Activated T-cell treated with anti-CD3 and anti-CD28 coated beads, Interleukin-2, amount 50 U/mL, for 72 hours (primary cell): ENCODE measurements around the gene TMPRSS7. TPM values are rescaled to one million over a fixed set of nuclear protein-coding genes. Genes with fewer than 3 reads are reported as not detected.

Experiments
- ATAC-seq, 2 donors: fragments of 150-1000 bp; cut with Tn5 transposase; replicated peaks in 1 of 2; 2 replicates each; pipeline ENCODE4 v1.10.0; 2021; ENCODE audit warnings: moderate library complexity in 2 of 2, mild to moderate bottlenecking in 1 of 2
- DNase-seq, 2 donors: peaks; one replicate each; pipeline ENCODE4 v3.0.0; 2021 to 2022; ENCODE audit warnings: mixed read lengths in 1 of 2
- H3K27ac Mint-ChIP-seq: one replicate; pipeline ENCODE4 v1.8.0; 2022; ENCODE audit warnings: mild to moderate bottlenecking, moderate library complexity, mixed read lengths
- H3K27me3 Mint-ChIP-seq: one replicate; pipeline ENCODE4 v1.8.0; 2022; ENCODE audit warnings: low read depth, mixed read lengths
- H3K36me3 Mint-ChIP-seq, 2 donors: one replicate each; pipeline ENCODE4 v1.8.0; 2022; ENCODE audit warnings: mixed read lengths in 2 of 2, mild to moderate bottlenecking in 1 of 2; ENCODE audit not compliant: insufficient read depth in 2 of 2
- H3K4me1 Mint-ChIP-seq: one replicate; pipeline ENCODE4 v1.8.0; 2022; ENCODE audit warnings: low read depth, mixed read lengths
- H3K4me3 Mint-ChIP-seq, 2 donors: one replicate each; pipeline ENCODE4 v1.8.0; 2022; ENCODE audit warnings: mild to moderate bottlenecking in 2 of 2, mixed read lengths in 2 of 2, moderate library complexity in 2 of 2
- H3K9me3 Mint-ChIP-seq, 2 donors: one replicate each; pipeline ENCODE4 v1.8.0; 2022; ENCODE audit warnings: mixed read lengths in 2 of 2
- total RNA-seq, 2 donors: library from RNA; stranded (reverse); gene quantifications; one replicate each; pipeline ENCODE4 v1.2.3, GENCODE V29; 2022

Gene TMPRSS7
- total RNA-seq, 2 donors from 2014 or later: 0.09 to 0.17 TPM

- DNase-seq: no peak
- H3K4me1 Mint-ChIP-seq: peaks cover 59% of the 10 kb centered on the region
- H3K27ac Mint-ChIP-seq: peak overlapping the region; percentile 30
- ATAC-seq: no peak
- no peak overlapping the region for H3K4me3 Mint-ChIP-seq
- no peaks in the 10 kb centered on the region for H3K9me3 Mint-ChIP-seq
- H3K27me3 Mint-ChIP-seq: no peaks in the 10 kb centered on the region
- no peaks in the 10 kb centered on the region for H3K36me3 Mint-ChIP-seq
Measured at GRCh38 chr3:112003321-112004080, 31.0 kb upstream of the TMPRSS7 start.

- H3K4me3 Mint-ChIP-seq: no peak overlapping the region
- peaks cover 52% of the 10 kb centered on the region for H3K4me1 Mint-ChIP-seq
- no peaks in the 10 kb centered on the region for H3K36me3 Mint-ChIP-seq
- ATAC-seq: no peak
- H3K27ac Mint-ChIP-seq: no peak overlapping the region
- H3K9me3 Mint-ChIP-seq: no peaks in the 10 kb centered on the region
- DNase-seq: no peak
- H3K27me3 Mint-ChIP-seq: no peaks in the 10 kb centered on the region
Measured at GRCh38 chr3:112004187-112004586, 30.3 kb upstream of the TMPRSS7 start.

- ATAC-seq (no peak), DNase-seq (no peak)
- H3K9me3 Mint-ChIP-seq: no peaks in the 10 kb centered on the region
- no peaks in the 10 kb centered on the region for H3K27me3 Mint-ChIP-seq
- H3K4me1 Mint-ChIP-seq: peaks cover 49% of the 10 kb centered on the region
- H3K4me3 Mint-ChIP-seq: no peak overlapping the region
- H3K36me3 Mint-ChIP-seq: no peaks in the 10 kb centered on the region
- peak overlapping the region; percentile 0 for H3K27ac Mint-ChIP-seq
Measured at GRCh38 chr3:112004669-112005068, 29.9 kb upstream of the TMPRSS7 start.

- DNase-seq: no peak
- ATAC-seq: peak in 1 of 2 donors; percentile 9
- H3K36me3 Mint-ChIP-seq: no peaks in the 10 kb centered on the region
- peaks cover 49% of the 10 kb centered on the region for H3K4me1 Mint-ChIP-seq
- H3K4me3 Mint-ChIP-seq: no peak overlapping the region
- peak overlapping the region; percentile 0 for H3K27ac Mint-ChIP-seq
- no peaks in the 10 kb centered on the region for H3K9me3 Mint-ChIP-seq
- H3K27me3 Mint-ChIP-seq: no peaks in the 10 kb centered on the region
Measured at GRCh38 chr3:112005091-112005672, 29.4 kb upstream of the TMPRSS7 start.

GRCh38 chr3:112007633-112008032 is 26.9 kb upstream of the TMPRSS7 start:
- Mint-ChIP-seq H3K4me1 (peaks cover 31% of the 10 kb centered on the region), H3K9me3 (no peaks in the 10 kb centered on the region), H3K36me3 (no peaks in the 10 kb centered on the region), H3K27me3 (no peaks in the 10 kb centered on the region), H3K27ac (no peak overlapping the region), H3K4me3 (no peak overlapping the region)
- ATAC-seq: no peak
- no peak for DNase-seq

- DNase-seq (no peak), ATAC-seq (no peak)
- Mint-ChIP-seq H3K4me3 (no peak overlapping the region), H3K27me3 (no peaks in the 10 kb centered on the region), H3K4me1 (peaks cover 20% of the 10 kb centered on the region), H3K9me3 (no peaks in the 10 kb centered on the region), H3K36me3 (no peaks in the 10 kb centered on the region), H3K27ac (no peak overlapping the region)
Measured at GRCh38 chr3:112009670-112010069, 24.9 kb upstream of the TMPRSS7 start.

- Mint-ChIP-seq H3K9me3 (no peaks in the 10 kb centered on the region), H3K27ac (no peak overlapping the region), H3K4me1 (peaks cover 10% of the 10 kb centered on the region), H3K36me3 (no peaks in the 10 kb centered on the region), H3K27me3 (no peaks in the 10 kb centered on the region), H3K4me3 (no peak overlapping the region)
- no peak for DNase-seq
- no peak for ATAC-seq
Measured at GRCh38 chr3:112010636-112011035, 23.9 kb upstream of the TMPRSS7 start.

GRCh38 chr3:112011376-112011940 is 23.1 kb upstream of the TMPRSS7 start:
- Mint-ChIP-seq H3K4me3 (no peak overlapping the region), H3K4me1 (peaks cover 10% of the 10 kb centered on the region), H3K27ac (no peak overlapping the region), H3K36me3 (no peaks in the 10 kb centered on the region), H3K9me3 (no peaks in the 10 kb centered on the region), H3K27me3 (no peaks in the 10 kb centered on the region)
- no peak for ATAC-seq
- no peak for DNase-seq

GRCh38 chr3:112012205-112012992 is 22.1 kb upstream of the TMPRSS7 start:
- Mint-ChIP-seq H3K27ac (no peak overlapping the region), H3K4me3 (peak overlapping the region in 1 of 2 donors; percentile 2), H3K4me1 (peaks cover 16% of the 10 kb centered on the region), H3K9me3 (no peaks in the 10 kb centered on the region), H3K36me3 (no peaks in the 10 kb centered on the region), H3K27me3 (no peaks in the 10 kb centered on the region)
- DNase-seq (no peak), ATAC-seq (no peak)

- Mint-ChIP-seq H3K9me3 (no peaks in the 10 kb centered on the region), H3K27me3 (no peaks in the 10 kb centered on the region), H3K27ac (no peak overlapping the region), H3K4me1 (peaks cover 16% of the 10 kb centered on the region), H3K4me3 (peak overlapping the region in 1 of 2 donors; percentile 31), H3K36me3 (no peaks in the 10 kb centered on the region)
- ATAC-seq (peak; percentile 88), DNase-seq (peak; percentile 64 to 70)
Measured at GRCh38 chr3:112013058-112013783, 21.3 kb upstream of the TMPRSS7 start.

GRCh38 chr3:112013784-112014143 is 20.8 kb upstream of the TMPRSS7 start:
- Mint-ChIP-seq H3K27me3 (no peaks in the 10 kb centered on the region), H3K4me1 (peaks cover 16% of the 10 kb centered on the region), H3K27ac (no peak overlapping the region), H3K9me3 (no peaks in the 10 kb centered on the region), H3K36me3 (no peaks in the 10 kb centered on the region), H3K4me3 (peak overlapping the region in 1 of 2 donors; percentile 31)
- ATAC-seq: peak; percentile 22 to 32
- DNase-seq: no peak

GRCh38 chr3:112017091-112017490 is 17.4 kb upstream of the TMPRSS7 start:
- ATAC-seq (no peak), DNase-seq (no peak)
- Mint-ChIP-seq H3K27me3 (no peaks in the 10 kb centered on the region), H3K36me3 (no peaks in the 10 kb centered on the region), H3K9me3 (no peaks in the 10 kb centered on the region), H3K4me1 (peaks cover 16% of the 10 kb centered on the region), H3K4me3 (no peak overlapping the region), H3K27ac (no peak overlapping the region)
